Muscle layer of colon (tissue), 2 donors: ENCODE results near the gene KCNAB1.
"Not testable (repeated sequence)": the region's sequence is repeated elsewhere in the genome, so short reads cannot be mapped to it uniquely, and the experiment has no call there.

Experiments
- H3K27ac ChIP-seq: one replicate; pipeline ENCODE4 v1.7.0; 2013; ENCODE audit warnings: low read depth, mild to moderate bottlenecking, low read length, moderate library complexity
- H3K27me3 ChIP-seq, 2 donors: one replicate each; pipeline ENCODE4 v1.7.0; 2013; ENCODE audit warnings: low read length in 2 of 2, mild to moderate bottlenecking in 2 of 2; ENCODE audit not compliant: insufficient read depth in 2 of 2, control insufficient read depth in 1 of 2
- H3K36me3 ChIP-seq: one replicate; pipeline ENCODE4 v1.7.0; 2013; ENCODE audit warnings: mild to moderate bottlenecking, low read length; ENCODE audit not compliant: insufficient read depth
- H3K4me1 ChIP-seq: one replicate; pipeline ENCODE4 v1.7.0; 2013; ENCODE audit warnings: mild to moderate bottlenecking, low read length; ENCODE audit not compliant: insufficient read depth
- H3K4me3 ChIP-seq, 2 donors: one replicate each; pipeline ENCODE4 v1.7.0; 2013; ENCODE audit warnings: low read length in 2 of 2, low read depth in 1 of 2, mild to moderate bottlenecking in 1 of 2, moderate library complexity in 1 of 2
- H3K9ac ChIP-seq: one replicate; pipeline ENCODE4 v1.7.0; 2013; ENCODE audit warnings: low read length
- H3K9me3 ChIP-seq: one replicate; pipeline ENCODE4 v1.7.0; 2013; ENCODE audit warnings: mild to moderate bottlenecking, low read length
- donor health status: abdominal sarcoma.
- donor health status: Adenocarcinoma of cecum.

Gene KCNAB1

DNA sequence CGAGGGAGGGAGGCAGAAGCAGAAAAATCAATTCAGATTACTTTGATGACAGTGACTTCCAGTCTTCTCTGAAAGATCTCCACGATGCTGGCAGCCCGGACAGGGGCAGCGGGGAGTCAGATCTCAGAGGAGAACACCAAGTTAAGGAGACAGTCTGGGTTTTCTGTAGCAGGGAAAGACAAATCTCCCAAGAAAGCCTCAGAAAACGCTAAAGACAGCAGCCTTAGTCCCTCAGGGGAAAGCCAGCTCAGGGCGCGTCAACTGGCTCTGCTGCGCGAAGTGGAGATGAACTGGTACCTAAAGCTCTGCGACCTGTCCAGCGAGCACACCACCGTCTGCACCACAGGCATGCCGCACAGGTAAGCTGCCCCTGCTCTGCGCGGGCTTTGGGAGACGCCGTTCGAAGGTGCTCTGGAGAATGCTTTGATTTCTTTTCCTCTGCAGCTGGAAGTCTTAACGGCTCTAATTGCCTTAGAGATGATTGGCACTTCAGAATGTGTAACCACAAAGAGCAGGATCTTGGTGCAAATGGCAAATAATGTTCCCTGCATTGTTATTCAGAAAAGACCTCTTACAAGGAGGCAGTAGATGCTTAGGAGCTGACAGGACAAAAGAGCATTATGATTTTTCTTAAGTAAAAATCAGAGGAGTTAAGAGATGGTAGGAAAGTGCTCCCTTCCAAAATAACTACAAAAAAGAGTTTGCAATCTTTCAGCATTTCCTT lies at the start of gene KCNAB1:
Gene KCNAB1, plus strand, starts transcription at position 51 of the 724 bp plus-strand sequence.
- Histone ChIP-seq H3K9me3 (no peaks in the 10 kb centered on the region), H3K4me3 (no peak within 1 kb of the TSS), H3K36me3 (no peaks in the 10 kb centered on the region), H3K4me1 (no peaks in the 10 kb centered on the region), H3K9ac (no peak within 1 kb of the TSS), H3K27ac (no peak within 1 kb of the TSS), H3K27me3 (no peaks in the 10 kb centered on the region)

DNA sequence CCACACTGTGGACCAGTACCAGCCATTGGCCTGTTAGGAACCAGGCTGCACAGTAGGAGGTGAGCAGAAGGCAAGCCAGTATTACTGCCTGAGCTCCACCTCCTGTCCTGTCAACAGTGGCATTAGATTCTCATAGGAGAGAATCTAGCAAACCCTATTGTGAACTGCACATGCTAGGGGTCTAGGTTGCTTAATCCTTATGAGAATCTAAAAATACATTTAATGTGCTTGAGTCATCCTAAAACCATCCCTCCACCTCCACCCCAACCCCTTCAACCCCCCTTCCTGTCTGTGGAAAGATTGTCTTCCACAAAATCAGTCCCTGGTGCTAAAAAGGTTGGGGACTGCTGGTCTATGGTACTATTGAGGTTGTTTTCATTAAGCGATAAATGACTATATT lies 49.3 kb upstream of the KCNAB1 start:
- no peak overlapping the region for H3K4me3 ChIP-seq

DNA sequence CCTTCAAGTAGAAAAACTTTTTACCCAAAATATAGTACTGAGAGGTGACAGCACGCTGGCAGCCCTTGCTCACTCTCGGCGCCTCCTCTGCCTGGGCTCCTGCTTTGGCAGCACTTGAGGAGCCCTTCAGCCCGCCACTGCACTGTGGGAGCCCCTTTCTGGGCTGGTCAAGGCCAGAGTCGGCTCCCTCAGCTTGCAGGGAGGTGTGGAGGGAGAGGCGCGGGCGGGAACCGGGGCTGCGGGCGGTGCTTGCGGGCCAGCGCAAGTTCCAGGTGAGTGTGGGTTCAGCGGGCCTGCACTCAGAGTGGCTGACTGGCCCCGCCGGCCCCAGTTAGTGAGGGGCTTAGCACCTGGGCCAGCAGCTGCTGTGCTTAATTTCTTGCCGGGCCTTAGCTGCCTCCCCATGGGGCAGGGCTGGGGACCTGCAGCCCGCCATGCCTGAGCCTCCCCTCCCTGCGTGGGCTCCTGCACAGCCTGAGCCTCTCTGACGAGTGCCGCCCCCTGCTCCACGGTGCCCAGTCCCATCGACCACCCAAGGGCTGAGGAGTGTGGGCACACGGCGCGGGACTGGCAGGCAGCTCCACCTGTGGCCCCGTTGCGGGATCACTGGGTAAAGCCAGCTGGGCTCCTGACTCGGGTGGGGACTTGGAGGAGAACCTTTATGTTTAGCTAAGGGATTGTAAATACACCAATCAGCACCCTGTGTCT lies 47.3 kb upstream of the KCNAB1 start:
- H3K4me1 ChIP-seq, H3K9ac ChIP-seq, H3K9me3 ChIP-seq, H3K4me3 ChIP-seq, H3K36me3 ChIP-seq, H3K27me3 ChIP-seq, H3K27ac ChIP-seq: not testable (repeated sequence)

More for the DNA sequence above, 49.3 kb upstream of the KCNAB1 start:
- H3K4me1 ChIP-seq: no peaks in the 10 kb centered on the region
- no peaks in the 10 kb centered on the region for H3K27me3 ChIP-seq
- no peaks in the 10 kb centered on the region for H3K9me3 ChIP-seq
- H3K36me3 ChIP-seq: no peaks in the 10 kb centered on the region
- no peak overlapping the region for H3K9ac ChIP-seq
- H3K27ac ChIP-seq: no peak overlapping the region

DNA sequence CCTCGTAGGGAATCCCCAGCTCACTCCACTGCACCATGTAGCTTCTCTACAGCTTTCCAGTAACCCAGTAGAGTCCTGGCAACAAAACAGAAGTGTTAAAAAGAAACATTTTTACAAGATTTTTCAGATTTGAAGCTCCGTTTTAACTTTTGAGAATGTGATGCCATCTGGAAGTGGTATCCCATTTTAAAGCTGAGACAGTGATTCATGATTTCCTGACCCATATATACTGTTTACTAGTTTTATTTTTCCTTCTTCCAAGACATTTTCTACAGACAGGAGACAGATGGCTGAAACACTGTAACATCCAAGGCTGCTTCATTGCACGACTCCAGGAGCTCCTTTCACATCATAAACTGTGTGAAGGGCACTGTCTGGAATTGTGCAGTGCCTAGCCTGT lies 30.3 kb upstream of the KCNAB1 start:
- no peak overlapping the region for H3K9ac ChIP-seq
- H3K27ac ChIP-seq: no peak overlapping the region
- H3K4me1 ChIP-seq: no peaks in the 10 kb centered on the region
- no peak overlapping the region for H3K4me3 ChIP-seq
- no peaks in the 10 kb centered on the region for H3K36me3 ChIP-seq
- no peaks in the 10 kb centered on the region for H3K9me3 ChIP-seq
- H3K27me3 ChIP-seq: no peaks in the 10 kb centered on the region

DNA sequence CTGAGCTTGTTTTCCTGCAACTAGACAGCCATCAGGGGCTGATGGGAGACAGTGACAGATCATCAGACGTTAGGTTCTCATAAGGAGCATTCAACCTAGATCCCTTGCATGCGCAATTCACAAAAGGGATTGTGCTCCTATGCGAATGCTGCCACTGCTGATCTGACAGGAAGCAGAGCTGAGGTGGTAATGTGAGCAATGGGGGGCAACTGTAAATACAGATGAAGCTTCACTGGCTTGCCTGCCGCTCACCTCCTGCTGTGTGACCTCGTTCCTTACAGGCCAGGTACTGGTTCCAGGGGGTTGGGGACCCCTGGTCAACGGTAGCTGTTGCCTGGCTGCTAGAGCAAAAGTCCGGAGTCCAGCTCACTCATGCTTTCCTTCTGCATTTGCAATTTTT lies 26.4 kb upstream of the KCNAB1 start:
- no peak overlapping the region for H3K9ac ChIP-seq
- no peaks in the 10 kb centered on the region for H3K4me1 ChIP-seq
- H3K4me3 ChIP-seq: no peak overlapping the region
- no peak overlapping the region for H3K27ac ChIP-seq
- no peaks in the 10 kb centered on the region for H3K36me3 ChIP-seq
- no peaks in the 10 kb centered on the region for H3K9me3 ChIP-seq
- H3K27me3 ChIP-seq: no peaks in the 10 kb centered on the region

DNA sequence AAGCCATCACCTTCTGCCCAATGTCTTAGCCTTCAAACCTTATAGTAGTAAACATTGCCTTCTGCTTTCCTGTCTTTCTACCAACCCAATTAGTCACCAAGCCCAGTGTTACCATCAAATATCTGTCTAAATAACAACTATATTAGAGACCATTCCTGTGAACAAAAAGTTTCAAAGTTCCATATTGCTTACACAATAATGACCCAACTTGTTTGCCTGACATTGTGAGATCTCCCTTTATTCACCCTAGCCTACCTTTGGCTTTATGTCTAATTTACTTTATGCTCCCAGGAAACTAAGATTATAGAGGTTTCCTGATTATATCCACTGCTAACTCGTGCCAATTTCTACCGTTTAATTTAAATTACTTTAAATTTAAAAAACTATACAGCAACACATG lies 26.0 kb upstream of the KCNAB1 start:
- no peaks in the 10 kb centered on the region for H3K9me3 ChIP-seq
- no peak overlapping the region for H3K4me3 ChIP-seq
- no peaks in the 10 kb centered on the region for H3K4me1 ChIP-seq
- no peak overlapping the region for H3K9ac ChIP-seq
- H3K27me3 ChIP-seq: no peaks in the 10 kb centered on the region
- no peaks in the 10 kb centered on the region for H3K36me3 ChIP-seq
- H3K27ac ChIP-seq: no peak overlapping the region

DNA sequence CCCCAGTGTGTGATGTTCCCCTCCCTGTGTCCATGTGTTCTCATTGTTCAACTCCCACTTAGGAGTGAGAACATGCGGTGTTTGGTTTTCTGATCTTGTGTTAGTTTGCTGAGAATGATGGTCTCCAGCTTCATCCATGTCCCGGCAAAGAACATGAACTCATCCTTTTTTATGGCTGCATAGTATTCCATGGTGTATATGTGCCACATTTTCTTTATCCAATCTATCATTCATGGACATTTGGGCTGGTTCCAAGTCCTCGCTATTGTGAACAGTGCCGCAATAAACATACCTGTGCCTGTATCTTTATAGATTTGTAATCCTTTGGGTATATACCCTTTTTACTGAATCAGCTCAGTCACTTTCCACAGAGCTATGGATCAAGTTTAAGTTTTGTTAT lies 24.7 kb upstream of the KCNAB1 start:
- not testable (repeated sequence) for H3K4me1 ChIP-seq, H3K4me3 ChIP-seq, H3K9me3 ChIP-seq, H3K36me3 ChIP-seq, H3K27me3 ChIP-seq, H3K27ac ChIP-seq, H3K9ac ChIP-seq

DNA sequence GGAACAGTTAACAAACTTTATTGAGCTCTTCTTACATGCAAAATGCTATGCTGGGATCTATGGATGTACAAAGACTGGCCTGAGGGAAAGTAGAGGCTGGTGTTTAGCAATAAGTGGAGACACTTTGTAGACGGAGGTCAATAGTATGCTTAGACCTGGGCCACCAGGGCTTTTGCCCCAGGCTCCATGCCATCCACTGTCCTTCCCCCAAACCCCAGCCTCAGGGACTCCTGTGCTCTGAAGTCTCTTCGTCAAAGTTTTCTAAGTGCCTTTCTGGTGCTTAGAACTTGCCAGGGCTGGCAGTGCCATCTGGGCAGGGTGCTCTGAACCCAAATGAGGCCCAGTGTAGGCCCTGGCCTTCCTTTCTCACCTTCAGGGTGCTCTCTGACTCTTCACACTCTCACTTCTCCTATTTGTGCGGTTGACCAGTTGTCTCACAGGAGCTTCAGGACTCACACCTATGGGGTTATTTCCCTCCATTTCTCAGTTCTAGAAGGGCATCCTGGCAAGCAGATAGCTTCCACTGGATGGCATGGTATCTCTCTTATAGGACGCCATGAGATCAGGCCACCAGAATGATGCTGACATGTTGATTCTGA lies 21.8 kb upstream of the KCNAB1 start:
- no peak overlapping the region for H3K4me3 ChIP-seq
- H3K27me3 ChIP-seq: no peaks in the 10 kb centered on the region
- H3K27ac ChIP-seq: no peak overlapping the region
- H3K36me3 ChIP-seq: no peaks in the 10 kb centered on the region
- H3K4me1 ChIP-seq: no peaks in the 10 kb centered on the region
- H3K9ac ChIP-seq: no peak overlapping the region
- no peaks in the 10 kb centered on the region for H3K9me3 ChIP-seq

DNA sequence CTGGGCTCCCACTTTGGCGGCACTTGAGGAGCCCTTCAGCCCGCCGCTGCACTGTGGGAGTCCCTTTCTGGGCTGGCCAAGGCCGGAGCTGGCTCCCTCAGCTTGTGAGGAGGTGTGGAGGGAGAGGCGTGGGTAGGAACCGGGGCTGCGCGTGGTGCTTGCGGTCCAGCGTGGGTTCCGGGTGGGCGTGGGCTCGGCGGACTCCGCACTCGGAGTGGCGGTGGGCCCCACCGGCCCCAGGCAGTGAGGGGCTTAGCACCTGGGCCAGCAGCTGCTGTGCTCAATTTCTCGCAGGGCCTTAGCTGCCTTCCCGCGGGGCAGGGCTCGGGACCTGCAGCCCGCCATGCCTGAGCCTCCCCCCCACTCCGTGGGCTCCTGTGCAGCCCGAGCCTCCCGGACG lies 21.0 kb upstream of the KCNAB1 start:
- H3K9me3 ChIP-seq, H3K27ac ChIP-seq, H3K9ac ChIP-seq, H3K27me3 ChIP-seq, H3K4me3 ChIP-seq, H3K36me3 ChIP-seq, H3K4me1 ChIP-seq: not testable (repeated sequence)

DNA sequence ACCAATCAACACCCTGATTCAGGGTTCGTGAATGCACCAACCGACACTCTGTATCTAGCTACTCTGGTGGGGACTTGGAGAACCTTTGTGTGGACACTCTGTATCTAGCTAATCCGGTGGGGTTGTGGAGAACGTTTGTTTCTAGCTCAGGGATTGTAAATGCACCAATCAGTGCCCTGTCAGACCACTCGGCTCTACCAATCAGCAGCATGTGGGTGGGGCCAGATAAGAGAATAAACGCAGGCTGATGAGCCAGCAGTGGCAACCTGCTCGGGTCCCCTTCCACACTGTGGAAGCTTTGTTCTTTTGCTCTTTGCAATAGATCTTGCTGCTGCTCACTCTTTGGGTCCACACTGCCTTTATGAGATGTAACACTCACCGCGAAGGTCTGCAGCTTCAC lies 20.4 kb upstream of the KCNAB1 start:
- not testable (repeated sequence) for H3K27ac ChIP-seq, H3K9me3 ChIP-seq, H3K27me3 ChIP-seq, H3K4me1 ChIP-seq, H3K36me3 ChIP-seq, H3K4me3 ChIP-seq, H3K9ac ChIP-seq

DNA sequence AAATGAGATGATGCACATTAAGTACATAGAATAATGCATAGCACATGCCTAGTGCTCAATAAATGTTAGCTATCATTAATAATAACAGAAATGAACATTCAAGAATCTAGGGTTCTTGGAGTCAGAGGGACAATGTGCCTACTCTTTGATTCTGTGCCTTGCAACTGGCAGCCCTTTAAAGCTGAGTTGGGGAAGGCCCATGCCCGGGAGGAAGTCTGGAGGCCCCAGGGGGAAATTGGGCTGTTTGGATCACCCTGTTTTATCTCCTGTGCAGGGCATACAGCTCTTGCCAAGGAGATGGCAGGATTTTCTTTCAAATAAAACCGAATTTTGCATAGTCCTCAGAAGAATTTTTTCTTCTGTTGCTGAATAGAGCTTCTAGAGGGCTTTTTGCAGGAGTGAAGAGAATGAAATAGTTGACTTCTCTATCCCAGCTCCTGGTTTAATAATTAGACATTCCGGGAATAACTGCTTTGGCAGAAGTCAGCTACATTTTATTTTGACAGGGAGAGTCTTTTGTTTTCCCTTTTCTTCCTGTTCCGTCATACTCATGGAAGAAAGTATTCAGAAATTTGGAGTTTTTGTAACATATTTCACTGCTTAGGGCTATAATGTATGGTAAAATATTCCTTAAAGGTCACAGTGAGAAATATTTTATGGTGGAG lies 18.0 kb upstream of the KCNAB1 start:
- H3K36me3 ChIP-seq: no peaks in the 10 kb centered on the region
- H3K9me3 ChIP-seq: no peaks in the 10 kb centered on the region
- no peak overlapping the region for H3K27ac ChIP-seq
- no peaks in the 10 kb centered on the region for H3K4me1 ChIP-seq
- H3K27me3 ChIP-seq: no peaks in the 10 kb centered on the region
- no peak overlapping the region for H3K4me3 ChIP-seq
- no peak overlapping the region for H3K9ac ChIP-seq
